ENCODE results near the gene PTK6.

Gene PTK6

GRCh38 chr20:63577317-63577894, 40.2 kb upstream of the PTK6 start:
- TF ChIP-seq TCF4 (CRISPR knock-in tag; IDR thresholded peaks at IDR 0.05; ENCODE audit: borderline replicate concordance) (no peak), ZC3H10 (CRISPR knock-in tag; IDR thresholded peaks at IDR 0.05) (no peak), OSR1 (CRISPR knock-in tag; IDR thresholded peaks at IDR 0.05) (no peak), POU6F1 (CRISPR knock-in tag; IDR thresholded peaks at IDR 0.05; ENCODE audit: borderline replicate concordance, low read depth) (no peak), CSDC2 (CRISPR knock-in tag; IDR thresholded peaks at IDR 0.05) (no peak), BACH2 (CRISPR knock-in tag; IDR thresholded peaks at IDR 0.05; ENCODE audit: borderline replicate concordance) (no peak), ZNF70 (CRISPR knock-in tag; IDR thresholded peaks at IDR 0.05) (no peak), SNAI2 (CRISPR knock-in tag; IDR thresholded peaks at IDR 0.05) (no peak), PPARA (CRISPR knock-in tag; IDR thresholded peaks at IDR 0.05; ENCODE audit: borderline replicate concordance) (no peak), GLIS3 (CRISPR knock-in tag; IDR thresholded peaks at IDR 0.05) (no peak), CREB5 (CRISPR knock-in tag; IDR thresholded peaks at IDR 0.05; ENCODE audit: low read depth) (no peak)
- ATAC-seq = no peak

- TF ChIP-seq ZFP3 (CRISPR knock-in tag; IDR thresholded peaks at IDR 0.05) (no peak), ESRRG (CRISPR knock-in tag; IDR thresholded peaks at IDR 0.05) (no peak), CSDC2 (CRISPR knock-in tag; IDR thresholded peaks at IDR 0.05) (no peak), BACH2 (CRISPR knock-in tag; IDR thresholded peaks at IDR 0.05; ENCODE audit: borderline replicate concordance) (no peak), TOX (CRISPR knock-in tag; IDR thresholded peaks at IDR 0.05; ENCODE audit: borderline replicate concordance) (no peak), TSHZ2 (CRISPR knock-in tag; IDR thresholded peaks at IDR 0.05) (no peak), PPARA (CRISPR knock-in tag; IDR thresholded peaks at IDR 0.05; ENCODE audit: borderline replicate concordance) (no peak), ISL1 (CRISPR knock-in tag; IDR thresholded peaks at IDR 0.05) (no peak), OSR1 (CRISPR knock-in tag; IDR thresholded peaks at IDR 0.05) (no peak), ARNTL (CRISPR knock-in tag; IDR thresholded peaks at IDR 0.05; ENCODE audit: borderline replicate concordance, low read depth) (no peak), TCF4 (CRISPR knock-in tag; IDR thresholded peaks at IDR 0.05; ENCODE audit: borderline replicate concordance) (no peak), GLIS3 (CRISPR knock-in tag; IDR thresholded peaks at IDR 0.05) (no peak), RARB (CRISPR knock-in tag; IDR thresholded peaks at IDR 0.05) (no peak), ZNF70 (CRISPR knock-in tag; IDR thresholded peaks at IDR 0.05) (no peak), ZC3H10 (CRISPR knock-in tag; IDR thresholded peaks at IDR 0.05) (no peak), ZFP30 (CRISPR knock-in tag; IDR thresholded peaks at IDR 0.05) (no peak), CSRNP3 (CRISPR knock-in tag; IDR thresholded peaks at IDR 0.05) (no peak), POU6F1 (CRISPR knock-in tag; IDR thresholded peaks at IDR 0.05; ENCODE audit: borderline replicate concordance, low read depth) (no peak), CREB5 (CRISPR knock-in tag; IDR thresholded peaks at IDR 0.05; ENCODE audit: low read depth) (no peak), PATZ1 (CRISPR knock-in tag; IDR thresholded peaks at IDR 0.05; ENCODE audit: borderline replicate concordance) (no peak)
- no peak for ATAC-seq
Measured at GRCh38 chr20:63576311-63576710, 39.1 kb upstream of the PTK6 start.
